Measurements from ENCODE around the gene CCNF. TPM values are rescaled to one million over a fixed set of nuclear protein-coding genes. Genes with fewer than 3 reads are reported as not detected.

Gene CCNF
- total RNA-seq, 1 experiment from 2014 or later, result 64.7 TPM

- no peak for DNase-seq (ENCODE audit: low read depth)
Measured at GRCh38 chr16:2456551-2457153, 27.4 kb downstream of the CCNF start.

- no peak for DNase-seq (ENCODE audit: low read depth)
Measured at GRCh38 chr16:2457267-2457666, 28.0 kb downstream of the CCNF start.

GRCh38 chr16:2457946-2458345, 28.7 kb downstream of the CCNF start:
- no peak for DNase-seq (ENCODE audit: low read depth)

GRCh38 chr16:2458887-2459646, 29.8 kb downstream of the CCNF start:
- DNase-seq (ENCODE audit: low read depth), result no peak

- peak; percentile 95 for DNase-seq (ENCODE audit: low read depth)
Measured at GRCh38 chr16:2459647-2460390, 30.6 kb downstream of the CCNF start, which contains the start of gene TEDC2. TSS of gene TEDC2 (plus strand) at chr16:2460109. CDS start at chr16:2460145, 36 bp downstream.

GRCh38 chr16:2460391-2460713, 31.1 kb downstream of the CCNF start:
- DNase-seq (ENCODE audit: low read depth), result no peak

- DNase-seq (ENCODE audit: low read depth), result no peak
Measured at GRCh38 chr16:2460916-2461315, 31.7 kb downstream of the CCNF start.

- no peak for DNase-seq (ENCODE audit: low read depth)
Measured at GRCh38 chr16:2462031-2462866, 33.0 kb downstream of the CCNF start.

GRCh38 chr16:2464333-2464732, 35.1 kb downstream of the CCNF start:
- no peak for DNase-seq (ENCODE audit: low read depth)

GRCh38 chr16:2465653-2466415, 36.6 kb downstream of the CCNF start:
- no peak for DNase-seq (ENCODE audit: low read depth)

- no peak for DNase-seq (ENCODE audit: low read depth)
Measured at GRCh38 chr16:2466667-2467527, 37.6 kb downstream of the CCNF start.

- DNase-seq (ENCODE audit: low read depth), result peak; percentile 54
Measured at GRCh38 chr16:2467528-2468232, 38.4 kb downstream of the CCNF start.

GRCh38 chr16:2468233-2468724, 39.0 kb downstream of the CCNF start:
- DNase-seq (ENCODE audit: low read depth), result no peak

- no peak for DNase-seq (ENCODE audit: low read depth)
Measured at GRCh38 chr16:2468725-2469398, 39.6 kb downstream of the CCNF start.

GRCh38 chr16:2469399-2470233, 40.4 kb downstream of the CCNF start:
- no peak for DNase-seq (ENCODE audit: low read depth)

GRCh38 chr16:2470234-2470601, 41.0 kb downstream of the CCNF start:
- DNase-seq (ENCODE audit: low read depth), result no peak

GRCh38 chr16:2470603-2471015, 41.4 kb downstream of the CCNF start:
- DNase-seq (ENCODE audit: low read depth), result no peak

Data from HT1080 (cell line).